ENCODE results near the gene NEK10.
"Not testable (repeated sequence)": the region's sequence is repeated elsewhere in the genome, so short reads cannot be mapped to it uniquely, and the experiment has no call there.

Gene NEK10

DNA sequence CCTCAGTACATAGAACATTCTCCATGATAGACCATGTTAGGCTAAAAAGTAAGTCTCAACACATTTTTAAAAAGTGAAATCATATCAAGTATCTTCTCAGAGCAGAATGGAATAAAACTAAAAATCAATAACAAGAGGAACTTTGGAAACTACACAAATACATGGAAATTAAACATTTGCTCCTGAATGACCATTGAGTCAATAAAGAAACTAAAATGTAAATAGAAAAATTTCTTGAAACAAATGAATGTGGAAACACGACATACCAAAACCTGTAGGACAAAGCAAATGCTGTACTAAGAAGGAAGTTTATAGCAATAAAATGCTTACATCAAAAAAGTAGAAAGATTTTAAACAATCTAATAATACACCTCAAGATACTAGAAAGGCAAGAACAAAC lies 33.6 kb downstream of the NEK10 start:
- no peak overlapping the region for H3K4me3 ChIP-seq (ENCODE audit: low read length)
- DNase-seq (ENCODE audit: low read depth), result no peak
- TF ChIP-seq, protein P1, sequence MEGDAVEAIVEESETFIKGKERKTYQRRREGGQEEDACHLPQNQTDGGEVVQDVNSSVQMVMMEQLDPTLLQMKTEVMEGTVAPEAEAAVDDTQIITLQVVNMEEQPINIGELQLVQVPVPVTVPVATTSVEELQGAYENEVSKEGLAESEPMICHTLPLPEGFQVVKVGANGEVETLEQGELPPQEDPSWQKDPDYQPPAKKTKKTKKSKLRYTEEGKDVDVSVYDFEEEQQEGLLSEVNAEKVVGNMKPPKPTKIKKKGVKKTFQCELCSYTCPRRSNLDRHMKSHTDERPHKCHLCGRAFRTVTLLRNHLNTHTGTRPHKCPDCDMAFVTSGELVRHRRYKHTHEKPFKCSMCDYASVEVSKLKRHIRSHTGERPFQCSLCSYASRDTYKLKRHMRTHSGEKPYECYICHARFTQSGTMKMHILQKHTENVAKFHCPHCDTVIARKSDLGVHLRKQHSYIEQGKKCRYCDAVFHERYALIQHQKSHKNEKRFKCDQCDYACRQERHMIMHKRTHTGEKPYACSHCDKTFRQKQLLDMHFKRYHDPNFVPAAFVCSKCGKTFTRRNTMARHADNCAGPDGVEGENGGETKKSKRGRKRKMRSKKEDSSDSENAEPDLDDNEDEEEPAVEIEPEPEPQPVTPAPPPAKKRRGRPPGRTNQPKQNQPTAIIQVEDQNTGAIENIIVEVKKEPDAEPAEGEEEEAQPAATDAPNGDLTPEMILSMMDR (conservative IDR thresholded peaks at IDR 0.05; ENCODE audit: low read length), result no peak

DNA sequence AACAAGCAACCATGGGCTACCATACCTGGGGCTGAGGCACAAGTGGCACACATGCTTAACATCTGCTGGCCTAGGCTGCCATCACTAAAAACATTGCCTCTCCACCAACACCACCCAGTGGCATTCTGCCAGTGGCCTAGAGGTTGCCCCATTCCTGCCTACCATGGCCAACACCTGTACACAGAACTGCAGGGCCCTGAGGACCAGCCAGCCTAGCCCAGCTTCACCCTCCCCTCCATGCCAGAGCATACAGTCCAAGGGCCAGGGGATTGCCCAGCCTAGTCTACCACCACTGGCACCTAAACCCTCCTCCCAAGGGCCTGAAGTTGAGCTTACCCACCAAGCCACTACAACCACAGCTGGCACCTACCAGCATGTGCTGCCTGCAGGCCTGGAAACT lies 35.3 kb downstream of the NEK10 start:
- TF ChIP-seq, protein P1 (conservative IDR thresholded peaks at IDR 0.05; ENCODE audit: low read length), result no peak
- no peak overlapping the region for H3K4me3 ChIP-seq (ENCODE audit: low read length)
- DNase-seq (ENCODE audit: low read depth), result no peak

DNA sequence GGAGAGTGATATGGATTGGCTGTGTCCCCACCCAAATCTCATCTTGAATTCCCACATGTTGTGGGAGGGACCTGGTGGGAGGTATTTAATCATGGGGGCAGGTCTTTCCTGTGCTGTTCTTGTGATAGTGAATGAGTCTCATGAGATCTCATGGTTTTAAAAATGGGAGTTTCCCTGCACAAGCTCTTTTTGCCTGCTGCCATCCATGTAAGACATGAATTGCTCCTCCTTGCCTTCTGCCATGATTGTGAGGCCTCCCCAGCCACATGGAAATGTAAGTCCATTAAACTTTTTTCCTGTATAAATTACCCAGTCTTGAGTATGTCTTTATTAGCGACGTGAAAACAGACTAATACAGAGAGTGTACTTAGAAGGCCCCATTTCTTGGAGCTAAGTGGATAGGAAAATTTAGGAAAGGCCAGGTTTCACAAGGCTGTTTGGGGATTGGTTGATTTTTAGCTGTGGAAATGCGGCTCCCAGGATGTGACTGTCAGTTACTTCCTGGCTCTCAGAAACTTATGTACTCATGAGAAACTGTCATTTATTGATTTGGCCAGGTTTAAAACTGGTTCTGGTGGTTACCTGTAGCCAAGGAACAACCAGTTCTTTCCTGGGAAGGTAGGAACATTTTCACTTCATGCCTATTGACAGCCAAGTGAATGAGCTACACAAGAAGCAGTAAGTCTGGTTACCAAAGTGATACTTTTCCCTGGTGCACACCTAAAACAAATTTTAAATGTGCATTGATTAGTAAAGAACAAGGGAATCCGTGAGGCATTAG lies 40.0 kb downstream of the NEK10 start:
- not testable (repeated sequence) for DNase-seq (ENCODE audit: low read depth); H3K4me3 ChIP-seq (ENCODE audit: low read length)

DNA sequence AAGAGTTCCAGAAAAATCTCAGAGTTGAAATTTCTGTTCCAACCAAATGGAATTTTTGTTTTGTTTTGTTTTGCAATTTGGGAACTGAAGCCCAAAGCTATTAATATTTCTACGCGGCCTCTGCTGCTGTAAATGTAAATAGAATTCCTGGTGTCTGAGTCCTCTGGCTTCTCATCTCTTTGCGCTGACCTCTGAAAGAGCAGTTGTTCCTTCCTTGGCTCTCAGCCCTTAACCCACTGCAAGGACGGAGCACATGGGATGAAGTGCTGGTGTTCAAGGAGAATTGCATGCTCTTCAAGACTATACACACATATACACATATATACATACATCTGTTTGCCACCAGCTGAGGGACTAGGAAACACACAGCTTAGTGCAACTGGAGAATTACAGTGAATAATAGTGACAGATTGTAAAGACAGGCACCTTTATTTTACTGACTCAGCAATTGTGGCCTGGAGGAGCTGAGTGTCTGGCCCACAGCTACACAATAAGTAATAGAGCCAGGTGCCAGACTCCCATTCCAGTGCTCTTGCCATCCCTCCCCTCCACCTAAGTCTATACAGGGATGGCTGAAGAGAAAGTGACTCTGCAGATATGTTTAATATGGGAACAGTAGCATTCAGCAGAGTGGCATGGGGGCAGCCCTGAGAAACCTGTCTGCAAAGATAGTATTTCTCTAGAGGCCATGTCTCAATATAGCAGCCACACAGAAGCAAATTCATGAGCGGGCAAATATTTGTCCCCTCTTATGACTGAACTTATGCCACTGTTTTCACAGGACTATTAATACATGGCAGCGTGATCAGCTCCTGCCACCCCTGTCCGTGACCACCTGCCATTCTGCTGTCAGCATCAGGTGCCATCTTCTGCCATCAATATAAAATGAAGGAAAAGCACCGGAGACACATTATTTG lies 42.3 kb downstream of the NEK10 start:
- DNase-seq (ENCODE audit: low read depth), result peak; percentile 97

DNA sequence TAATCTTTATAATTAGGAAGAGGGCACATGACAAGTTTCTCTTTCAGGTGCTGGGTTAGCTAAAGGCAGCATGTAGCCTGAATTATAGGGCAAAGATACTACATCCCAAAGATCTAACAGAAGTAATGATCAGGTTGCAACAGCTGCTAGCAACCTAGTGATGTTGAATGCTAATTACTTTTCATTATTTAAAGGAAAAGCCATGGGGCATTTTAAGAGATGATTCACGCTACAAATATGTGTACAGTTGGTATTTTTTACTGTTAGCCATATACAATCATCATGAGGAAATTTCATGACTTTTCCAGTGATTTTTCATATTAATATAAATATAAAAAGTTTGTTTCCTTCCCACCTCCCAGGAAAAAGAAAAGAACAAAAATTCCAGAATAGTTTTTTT lies 43.0 kb downstream of the NEK10 start:
- DNase-seq (ENCODE audit: low read depth), result peak; percentile 60
- H3K4me3 ChIP-seq (ENCODE audit: low read length), result no peak overlapping the region; the same call in 1 of the 2 replicates
- TF ChIP-seq, protein P1 (conservative IDR thresholded peaks at IDR 0.05; ENCODE audit: low read length), result no peak

More for the DNA sequence above, 42.3 kb downstream of the NEK10 start:
- no peak overlapping the region for H3K4me3 ChIP-seq (ENCODE audit: low read length)
- TF ChIP-seq, protein P1 (conservative IDR thresholded peaks at IDR 0.05; ENCODE audit: low read length), result no peak

DNA sequence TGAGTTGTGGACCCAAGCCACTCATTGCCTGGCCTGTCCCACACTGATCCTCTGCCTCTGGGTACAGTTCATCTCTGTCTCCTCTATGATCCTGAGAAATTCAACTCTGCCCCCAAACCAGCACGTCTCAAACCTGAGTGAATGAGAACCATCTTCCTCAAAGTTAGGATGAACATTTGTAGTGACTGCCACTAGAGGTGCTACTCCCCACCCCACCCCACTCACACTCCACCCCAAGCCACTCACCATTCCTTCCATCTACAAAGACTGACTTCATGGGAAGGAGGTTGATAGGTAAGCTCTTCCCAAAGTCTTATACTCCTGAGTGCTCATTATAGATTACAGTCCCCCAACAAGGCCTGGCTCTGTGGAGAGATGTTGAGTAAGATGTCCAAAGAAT lies 43.8 kb downstream of the NEK10 start:
- DNase-seq (ENCODE audit: low read depth), result no peak
- H3K4me3 ChIP-seq (ENCODE audit: low read length), result no peak overlapping the region
- TF ChIP-seq, protein P1 (conservative IDR thresholded peaks at IDR 0.05; ENCODE audit: low read length), result no peak

DNA sequence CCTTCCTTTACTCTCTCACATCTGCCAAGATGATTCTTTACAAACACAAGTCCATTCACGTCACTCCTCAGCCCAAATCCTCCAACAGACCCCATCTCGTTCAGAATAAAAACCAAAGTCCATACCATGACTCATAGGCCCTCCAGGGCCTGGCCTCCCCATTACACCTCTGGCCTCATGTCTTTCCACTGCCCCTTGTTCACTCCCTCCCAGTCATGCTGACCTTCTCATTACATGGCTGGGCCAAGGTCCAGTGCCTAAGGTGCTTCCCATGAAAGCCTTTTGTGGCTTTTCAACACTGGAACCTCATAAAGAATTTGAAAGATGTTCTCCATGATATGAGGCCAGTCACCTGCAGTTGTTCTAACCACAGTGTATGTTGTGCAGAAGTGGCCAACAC lies 44.5 kb downstream of the NEK10 start:
- no peak overlapping the region for H3K4me3 ChIP-seq (ENCODE audit: low read length)
- DNase-seq (ENCODE audit: low read depth), result no peak

More for the DNA sequence above, 44.5 kb downstream of the NEK10 start:
- TF ChIP-seq, protein P1 (conservative IDR thresholded peaks at IDR 0.05; ENCODE audit: low read length), result no peak
